T-helper 1 cell treated with Interleukin-12 subunit alpha and Interleukin-12 subunit beta and Interleukin-4 antibody, amounts not matched to agents 30 μg/mL and 1 μg/mL, for 36 hours (primary cell): ENCODE measurements around the gene PYDC1.
"Not testable (repeated sequence)": the region's sequence is repeated elsewhere in the genome, so short reads cannot be mapped to it uniquely, and the experiment has no call there.

Experiments used
- H3K27ac Mint-ChIP-seq: one replicate; pipeline ENCODE4 v1.8.0; 2021; ENCODE audit warnings: mild to moderate bottlenecking, mixed read lengths
- H3K27me3 Mint-ChIP-seq: one replicate; pipeline ENCODE4 v1.8.0; 2021; ENCODE audit warnings: low read depth, mixed read lengths
- H3K36me3 Mint-ChIP-seq: one replicate; pipeline ENCODE4 v1.8.0; 2021; ENCODE audit warnings: low read depth, mixed read lengths
- H3K4me1 Mint-ChIP-seq: one replicate; pipeline ENCODE4 v1.8.0; 2021; ENCODE audit warnings: low read depth, mixed read lengths
- H3K4me3 Mint-ChIP-seq: one replicate; pipeline ENCODE4 v1.8.0; 2021; ENCODE audit warnings: mild to moderate bottlenecking, moderate library complexity, mixed read lengths
- H3K9me3 Mint-ChIP-seq: one replicate; pipeline ENCODE4 v1.8.0; 2021; ENCODE audit warnings: mixed read lengths

The PYDC1 gene

DNA sequence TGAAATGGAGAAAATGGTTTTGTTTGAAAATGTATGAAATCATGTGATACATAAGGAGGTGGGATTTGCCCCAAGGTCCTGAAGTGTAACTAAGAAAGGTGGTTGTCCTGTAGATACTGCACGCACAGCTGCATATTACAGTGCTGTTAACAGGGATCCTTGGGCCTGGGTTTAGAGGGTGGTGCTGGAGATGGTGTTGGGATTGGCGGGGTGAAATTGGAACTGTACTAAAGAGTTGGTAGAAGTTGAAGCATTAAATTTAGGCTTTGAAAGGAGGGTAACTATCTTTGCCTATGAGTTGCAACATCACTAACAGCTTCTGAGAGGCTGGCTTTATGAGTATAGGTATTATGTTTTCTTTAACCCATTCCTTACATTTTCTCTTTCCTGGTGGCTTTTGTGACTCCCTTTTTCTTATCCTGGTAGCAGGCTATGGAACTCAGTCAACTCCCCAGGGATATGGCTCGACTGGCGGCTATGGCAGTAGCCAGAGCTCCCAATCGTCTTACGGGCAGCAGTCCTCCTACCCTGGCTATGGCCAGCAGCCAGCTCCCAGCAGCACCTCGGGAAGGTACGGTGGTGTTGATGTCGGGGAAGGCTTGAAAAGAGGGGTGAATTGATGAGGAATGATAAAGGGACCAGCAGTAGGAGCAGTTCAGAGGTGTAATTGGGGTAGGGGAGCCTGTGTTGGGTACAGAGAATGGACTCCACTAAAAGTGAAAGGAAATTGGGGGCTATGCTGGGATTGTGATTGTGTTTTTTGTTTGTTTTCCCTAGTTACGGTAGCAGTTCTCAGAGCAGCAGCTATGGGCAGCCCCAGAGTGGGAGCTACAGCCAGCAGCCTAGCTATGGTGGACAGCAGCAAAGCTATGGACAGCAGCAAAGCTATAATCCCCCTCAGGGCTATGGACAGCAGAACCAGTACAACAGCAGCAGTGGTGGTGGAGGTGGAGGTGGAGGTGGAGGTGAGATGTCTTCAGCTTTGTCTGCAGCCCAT lies 33.2 kb downstream of the PYDC1 start:
- Mint-ChIP-seq H3K27me3 (no peaks in the 10 kb centered on the region), H3K36me3 (peaks cover 73% of the 10 kb centered on the region), H3K9me3 (no peaks in the 10 kb centered on the region)

GRCh38 chr16:31182391-31182790 lies 34.5 kb downstream of the PYDC1 start:
- H3K4me3 Mint-ChIP-seq = peak overlapping the region; percentile 92
- peaks cover 61% of the 10 kb centered on the region for H3K4me1 Mint-ChIP-seq
- H3K27me3 Mint-ChIP-seq = no peaks in the 10 kb centered on the region
- H3K27ac Mint-ChIP-seq = peak overlapping the region; percentile 98
- no peaks in the 10 kb centered on the region for H3K9me3 Mint-ChIP-seq
- peaks cover 63% of the 10 kb centered on the region for H3K36me3 Mint-ChIP-seq

More for the DNA sequence above, 33.2 kb downstream of the PYDC1 start:
- peaks cover 58% of the 10 kb centered on the region for H3K4me1 Mint-ChIP-seq
- peak overlapping the region; percentile 57 for H3K27ac Mint-ChIP-seq
- peak overlapping the region; percentile 92 for H3K4me3 Mint-ChIP-seq

DNA sequence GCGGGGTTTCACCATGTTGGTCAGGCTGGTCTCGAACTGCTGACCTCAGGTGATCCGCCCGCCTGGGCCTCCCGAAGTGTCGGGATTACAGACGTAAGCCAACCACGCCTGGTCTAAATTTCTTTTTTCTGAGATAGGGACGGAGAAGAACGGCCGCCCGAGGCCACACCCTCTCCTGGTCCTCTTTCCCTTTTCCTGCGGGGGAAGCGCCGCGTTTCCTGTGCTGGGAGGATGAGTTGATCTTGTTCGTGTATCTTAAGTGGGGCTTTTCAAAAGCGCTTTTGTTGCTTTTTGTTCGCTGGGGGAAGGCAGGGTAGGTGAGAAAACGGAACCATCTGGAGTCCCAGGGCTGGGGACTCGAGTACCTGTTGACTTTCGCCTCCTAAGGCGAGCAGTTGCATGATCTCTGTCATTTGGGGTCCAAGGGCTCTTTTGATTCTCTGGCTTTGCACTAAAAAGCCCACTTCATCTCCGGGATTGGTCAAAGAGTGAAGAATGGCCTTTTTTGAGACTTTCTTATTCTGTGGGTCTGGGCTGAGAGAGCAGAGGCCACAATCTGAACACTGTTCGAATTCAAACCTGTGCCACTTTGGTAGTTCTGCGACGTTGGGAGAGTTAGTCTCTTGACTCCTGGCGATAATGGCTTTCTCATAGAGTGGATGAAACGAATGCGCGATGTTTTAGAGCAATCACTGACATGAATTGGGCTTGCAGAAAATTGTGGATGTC lies 35.7 kb downstream of the PYDC1 start:
- Mint-ChIP-seq H3K9me3 (no peaks in the 10 kb centered on the region), H3K4me3 (peak overlapping the region; percentile 92), H3K36me3 (peaks cover 53% of the 10 kb centered on the region), H3K27me3 (no peaks in the 10 kb centered on the region), H3K27ac (peak overlapping the region; percentile 98), H3K4me1 (peaks cover 59% of the 10 kb centered on the region)

DNA sequence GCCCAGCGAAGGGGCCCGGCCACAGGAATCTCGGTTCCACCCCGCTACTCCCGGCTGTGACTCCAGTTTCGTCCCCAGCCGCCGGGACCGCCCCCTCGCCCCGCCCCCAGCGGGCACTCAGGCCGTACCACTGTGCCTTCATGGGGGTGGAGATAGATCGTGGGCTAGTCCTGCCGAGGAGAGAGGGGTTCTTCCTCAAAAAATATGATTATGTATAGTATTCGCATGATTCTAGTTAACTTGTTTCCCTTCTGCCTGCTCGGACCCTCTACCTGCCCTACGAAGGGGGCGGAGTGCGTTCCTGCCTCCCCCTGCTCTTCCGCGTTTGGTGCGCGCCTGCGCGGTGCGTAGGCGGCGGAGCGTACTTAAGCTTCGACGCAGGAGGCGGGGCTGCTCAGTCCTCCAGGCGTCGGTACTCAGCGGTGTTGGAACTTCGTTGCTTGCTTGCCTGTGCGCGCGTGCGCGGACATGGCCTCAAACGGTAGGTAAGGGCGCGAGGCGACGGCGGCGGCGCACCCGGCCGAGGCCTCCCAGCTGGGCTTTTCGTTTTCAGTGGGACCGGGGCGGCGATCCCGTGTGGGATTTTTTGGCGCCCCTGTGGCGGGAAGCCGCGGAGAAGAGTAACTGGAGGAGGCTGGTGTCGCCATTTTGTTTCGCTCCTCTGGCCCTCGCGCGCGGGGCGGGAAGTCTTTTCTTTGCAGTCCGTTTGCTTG lies 37.0 kb downstream of the PYDC1 start, which contains the start of gene FUS:
Gene FUS, plus strand, starts transcription at position 393 of the 713 bp plus-strand sequence. Its CDS starts 76 bp downstream, at position 469.
- peaks cover 41% of the 10 kb centered on the region for H3K36me3 Mint-ChIP-seq
- H3K4me1 Mint-ChIP-seq = peaks cover 45% of the 10 kb centered on the region
- H3K27me3 Mint-ChIP-seq = no peaks in the 10 kb centered on the region
- peak within 1 kb of the TSS; percentile 98 for H3K27ac Mint-ChIP-seq
- H3K9me3 Mint-ChIP-seq = no peaks in the 10 kb centered on the region
- peak within 1 kb of the TSS; percentile 92 for H3K4me3 Mint-ChIP-seq

DNA sequence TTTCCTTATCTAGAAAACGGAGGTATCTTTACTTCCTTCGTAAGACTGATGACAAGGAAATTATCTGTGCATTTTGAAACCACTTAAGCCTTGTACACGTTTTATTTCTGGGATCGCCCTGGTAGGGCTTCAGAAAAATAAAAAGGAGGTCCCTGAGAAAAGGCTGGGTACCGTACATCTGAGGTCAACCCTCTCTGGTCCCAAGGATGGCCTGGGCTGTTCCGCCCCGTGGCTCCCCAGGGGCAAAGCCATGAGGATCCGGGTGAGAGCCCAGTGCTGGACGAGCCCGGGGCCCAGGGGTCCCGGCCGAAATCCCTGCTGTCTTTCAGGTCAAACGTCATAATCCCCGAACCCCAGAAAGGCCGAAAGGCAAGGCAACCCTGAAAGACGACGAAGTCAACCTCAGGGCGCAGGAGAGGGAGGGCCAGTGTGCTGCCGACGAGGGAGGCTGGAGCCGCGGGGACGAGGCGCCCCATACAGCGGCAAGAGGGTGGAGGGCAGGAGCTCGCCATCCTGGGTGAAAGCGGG lies 37.7 kb downstream of the PYDC1 start:
- Mint-ChIP-seq H3K9me3 (no peaks in the 10 kb centered on the region), H3K27me3 (no peaks in the 10 kb centered on the region), H3K4me1 (peaks cover 41% of the 10 kb centered on the region), H3K4me3 (peak overlapping the region; percentile 92), H3K27ac (peak overlapping the region; percentile 98), H3K36me3 (peaks cover 36% of the 10 kb centered on the region)

- H3K27me3 Mint-ChIP-seq = no peaks in the 10 kb centered on the region
- H3K27ac Mint-ChIP-seq = peak overlapping the region; percentile 75
- H3K9me3 Mint-ChIP-seq = no peaks in the 10 kb centered on the region
- H3K4me3 Mint-ChIP-seq = peak overlapping the region; percentile 38
- peaks cover 17% of the 10 kb centered on the region for H3K36me3 Mint-ChIP-seq
- H3K4me1 Mint-ChIP-seq = peaks cover 23% of the 10 kb centered on the region
Observed at GRCh38 chr16:31177136-31177535, 39.8 kb downstream of the PYDC1 start.

DNA sequence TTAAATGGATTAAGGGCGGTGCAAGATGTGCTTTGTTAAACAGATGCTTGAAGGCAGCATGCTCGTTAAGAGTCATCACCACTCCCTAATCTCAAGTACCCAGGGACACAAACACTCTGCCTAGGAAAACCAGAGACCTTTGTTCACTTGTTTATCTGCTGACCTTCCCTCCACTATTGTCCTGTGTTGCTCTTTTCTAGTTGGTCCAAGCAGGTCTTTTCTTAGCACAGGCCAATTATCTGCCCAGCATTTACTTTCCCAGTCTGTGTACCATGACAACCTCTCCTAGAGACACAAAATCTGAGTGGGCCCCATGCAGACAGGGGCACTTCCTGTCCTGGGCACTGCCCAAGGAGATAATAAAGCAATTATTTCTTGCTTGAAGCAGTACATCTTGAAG lies 46.9 kb downstream of the PYDC1 start:
- H3K4me3 Mint-ChIP-seq, H3K27me3 Mint-ChIP-seq, H3K4me1 Mint-ChIP-seq, H3K27ac Mint-ChIP-seq, H3K36me3 Mint-ChIP-seq, H3K9me3 Mint-ChIP-seq: not testable (repeated sequence)

GRCh38 chr16:31168848-31169247 lies 48.1 kb downstream of the PYDC1 start:
- H3K9me3 Mint-ChIP-seq = no peaks in the 10 kb centered on the region
- no peak overlapping the region for H3K27ac Mint-ChIP-seq
- no peak overlapping the region for H3K4me3 Mint-ChIP-seq

DNA sequence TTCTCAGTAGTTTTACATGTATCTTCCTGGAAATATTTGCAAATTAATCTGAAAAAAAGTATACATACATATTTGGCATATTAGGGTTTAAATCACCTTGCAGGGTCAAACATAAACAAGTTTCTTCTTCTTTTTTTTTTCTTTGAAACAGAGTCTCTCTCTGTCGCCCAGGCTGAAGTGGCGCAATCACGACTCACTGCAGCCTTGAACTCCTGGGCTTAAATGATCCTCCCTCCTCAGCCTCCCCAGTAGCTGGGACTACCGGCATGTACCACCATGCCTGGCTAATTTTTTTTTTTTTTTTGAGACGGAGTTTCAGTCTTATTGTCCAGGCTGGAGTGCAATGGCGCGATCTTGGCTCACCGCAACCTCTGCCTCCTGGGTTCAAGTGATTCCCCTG lies 49.6 kb downstream of the PYDC1 start:
- Mint-ChIP-seq H3K4me1 (no peaks in the 10 kb centered on the region), H3K9me3 (no peaks in the 10 kb centered on the region), H3K36me3 (no peaks in the 10 kb centered on the region), H3K27ac (no peak overlapping the region), H3K27me3 (no peaks in the 10 kb centered on the region), H3K4me3 (no peak overlapping the region)

More at GRCh38 chr16:31168848-31169247, 48.1 kb downstream of the PYDC1 start:
- Mint-ChIP-seq H3K36me3 (no peaks in the 10 kb centered on the region), H3K27me3 (no peaks in the 10 kb centered on the region), H3K4me1 (no peaks in the 10 kb centered on the region)
